Trophoblast cell (in vitro differentiated cells and primary cell): Measurements from ENCODE around the gene NCOA7.

ENCODE experiments used
- DNase-seq, 2 donors: peaks; one replicate each; pipeline ENCODE4 v3.0.0-alpha.2; 2016
- H2AFZ ChIP-seq: 2 replicates; pipeline ENCODE4 v1.6.1; 2013; ENCODE audit warnings: low read length, moderate library complexity, mild to moderate bottlenecking; ENCODE audit not compliant: insufficient read depth, poor library complexity
- H2AK5ac ChIP-seq: 2 replicates; pipeline ENCODE4 v1.6.1; 2013; ENCODE audit warnings: mild to moderate bottlenecking, low read length
- H2BK120ac ChIP-seq: 2 replicates; pipeline ENCODE4 v1.6.1; 2013; ENCODE audit warnings: low read length, mild to moderate bottlenecking, moderate library complexity; ENCODE audit not compliant: insufficient read depth, poor library complexity
- H2BK12ac ChIP-seq: 2 replicates; pipeline ENCODE4 v1.6.1; 2013; ENCODE audit warnings: mild to moderate bottlenecking, low read length, moderate library complexity
- H2BK5ac ChIP-seq: 2 replicates; pipeline ENCODE4 v1.6.1; 2013; ENCODE audit warnings: low read length, low read depth, moderate library complexity, mild to moderate bottlenecking; ENCODE audit not compliant: poor library complexity
- H3K14ac ChIP-seq: 2 replicates; pipeline ENCODE4 v1.6.1; 2013; ENCODE audit warnings: mild to moderate bottlenecking, low read length
- H3K18ac ChIP-seq: 2 replicates; pipeline ENCODE4 v1.6.1; 2013; ENCODE audit warnings: mild to moderate bottlenecking, low read length
- H3K23ac ChIP-seq: 2 replicates; pipeline ENCODE4 v1.6.1; 2013; ENCODE audit warnings: low read length
- H3K27ac ChIP-seq: 2 replicates; pipeline ENCODE4 v1.5.1; 2013; ENCODE audit warnings: low read depth, mild to moderate bottlenecking, inconsistent platforms, low read length, moderate library complexity
- H3K27me3 ChIP-seq: 2 replicates; pipeline ENCODE4 v1.6.1; 2013; ENCODE audit warnings: inconsistent platforms, mild to moderate bottlenecking, low read length, moderate library complexity; ENCODE audit not compliant: insufficient read depth
- H3K36me3 ChIP-seq, 2 experiments: 1 replicate in 1 of 2; 2 replicates in 1 of 2; pipeline ENCODE4 v1.6.1; 2013; ENCODE audit warnings: low read length in 2 of 2, mild to moderate bottlenecking in 2 of 2, moderate library complexity in 1 of 2; ENCODE audit not compliant: insufficient read depth in 2 of 2, control insufficient read depth in 1 of 2
- H3K4ac ChIP-seq: 2 replicates; pipeline ENCODE4 v1.6.1; 2013; ENCODE audit warnings: low read depth, mild to moderate bottlenecking, low read length, moderate library complexity
- H3K4me1 ChIP-seq, 2 experiments: 1 replicate in 1 of 2; 2 replicates in 1 of 2; pipeline ENCODE4 v1.6.1; 2013; ENCODE audit warnings: low read length in 2 of 2, mild to moderate bottlenecking in 2 of 2, moderate library complexity in 1 of 2; ENCODE audit not compliant: insufficient read depth in 2 of 2, control insufficient read depth in 1 of 2
- H3K4me2 ChIP-seq: 2 replicates; pipeline ENCODE4 v1.6.1; 2013; ENCODE audit warnings: inconsistent platforms, mild to moderate bottlenecking, low read length, moderate library complexity
- H3K4me3 ChIP-seq: 2 replicates; pipeline ENCODE4 v1.5.1; 2013; ENCODE audit warnings: mild to moderate bottlenecking, low read depth, low read length, inconsistent platforms
- H3K79me1 ChIP-seq: one replicate; pipeline ENCODE4 v1.6.1; 2013; ENCODE audit warnings: low read length
- H3K79me2 ChIP-seq: 2 replicates; pipeline ENCODE4 v1.6.1; 2013; ENCODE audit warnings: low read length, mild to moderate bottlenecking; ENCODE audit not compliant: control insufficient read depth, insufficient read depth, poor library complexity
- H3K9ac ChIP-seq: 2 replicates; pipeline ENCODE4 v1.6.1; 2013; ENCODE audit warnings: mild to moderate bottlenecking, low read length
- H3K9me3 ChIP-seq: 2 replicates; pipeline ENCODE4 v1.6.1; 2013; ENCODE audit warnings: low read depth, mild to moderate bottlenecking, control low read depth, inconsistent platforms, low read length; ENCODE audit not compliant: insufficient read depth
- H4K12ac ChIP-seq: 2 replicates; pipeline ENCODE4 v1.6.1; 2013; ENCODE audit warnings: low read depth, mild to moderate bottlenecking, low read length, moderate library complexity
- H4K8ac ChIP-seq: 2 replicates; pipeline ENCODE4 v1.6.1; 2013; ENCODE audit warnings: low read depth, mild to moderate bottlenecking, low read length, moderate library complexity
- H4K91ac ChIP-seq: one replicate; pipeline ENCODE4 v1.6.1; 2013; ENCODE audit warnings: low read depth, mild to moderate bottlenecking, low read length, moderate library complexity
- WGBS: extraction: QIAGEN DNeasy Blood & Tissue Kit; methylation state at CpG from one replicate; pipeline ENCODE4 v1.1.7; 2013; ENCODE audit warnings: missing lambda C conversion rate; ENCODE audit not compliant: insufficient read length, insufficient coverage; ENCODE audit errors: extremely low coverage; 5-methylcytosine and 5-hydroxymethylcytosine counted together

The NCOA7 gene

GRCh38 chr6:125852587-125852986 lies 61.8 kb downstream of the NCOA7 start:
- Histone ChIP-seq H3K23ac (no peak overlapping the region), H3K4me3 (no peak overlapping the region), H4K12ac (no peak overlapping the region), H4K8ac (no peak overlapping the region), H3K79me1 (no peaks in the 10 kb centered on the region), H4K91ac (no peak overlapping the region), H3K4ac (no peak overlapping the region), H3K14ac (no peak overlapping the region), H3K79me2 (no peaks in the 10 kb centered on the region), H2AK5ac (no peak overlapping the region), H3K9ac (no peak overlapping the region), H3K36me3 (peaks cover 0 to 1% of the 10 kb centered on the region in 2 experiments), H2BK120ac (no peak overlapping the region), H3K27ac (no peak overlapping the region), H3K4me2 (no peak overlapping the region), H3K9me3 (no peaks in the 10 kb centered on the region), H3K27me3 (no peaks in the 10 kb centered on the region), H2AFZ (no peak overlapping the region), H2BK5ac (no peak overlapping the region), H2BK12ac (no peak overlapping the region), H3K4me1 (no peaks in the 10 kb centered on the region), H3K18ac (no peak overlapping the region)
- WGBS, result no CpG with 5 or more reads among the region's 2 CpGs
- no peak for DNase-seq

- Histone ChIP-seq H3K4me1 (no peaks in the 10 kb centered on the region), H3K9me3 (no peaks in the 10 kb centered on the region), H3K23ac (no peak overlapping the region), H3K4me2 (no peak overlapping the region), H2BK120ac (no peak overlapping the region), H3K14ac (no peak overlapping the region), H3K4ac (no peak overlapping the region), H2AFZ (no peak overlapping the region), H2BK12ac (no peak overlapping the region), H3K36me3 (peaks cover 0 to 1% of the 10 kb centered on the region in 2 experiments), H2AK5ac (no peak overlapping the region), H2BK5ac (no peak overlapping the region), H3K27ac (no peak overlapping the region), H3K9ac (no peak overlapping the region), H3K79me2 (no peaks in the 10 kb centered on the region), H4K91ac (no peak overlapping the region), H4K12ac (no peak overlapping the region), H3K18ac (no peak overlapping the region), H3K27me3 (no peaks in the 10 kb centered on the region), H4K8ac (no peak overlapping the region), H3K79me1 (no peaks in the 10 kb centered on the region), H3K4me3 (no peak overlapping the region)
- DNase-seq, result no peak
- WGBS, result no CpG with 5 or more reads among the region's 1 CpG
Observed at GRCh38 chr6:125853168-125853567, 62.4 kb downstream of the NCOA7 start.

GRCh38 chr6:125853756-125854155 lies 63.0 kb downstream of the NCOA7 start:
- no peak overlapping the region for H3K14ac ChIP-seq
- H2BK5ac ChIP-seq, result no peak overlapping the region
- peaks cover 0 to 1% of the 10 kb centered on the region in 2 experiments for H3K36me3 ChIP-seq
- H3K23ac ChIP-seq, result no peak overlapping the region
- H3K18ac ChIP-seq, result no peak overlapping the region
- no peak overlapping the region for H2BK12ac ChIP-seq
- H3K79me1 ChIP-seq, result no peaks in the 10 kb centered on the region
- no peak overlapping the region for H4K91ac ChIP-seq
- WGBS, result no CpG with 5 or more reads among the region's 1 CpG
- no peaks in the 10 kb centered on the region for H3K79me2 ChIP-seq
- no peak overlapping the region for H2BK120ac ChIP-seq
- H3K4ac ChIP-seq, result no peak overlapping the region
- H3K4me2 ChIP-seq, result no peak overlapping the region
- no peak for DNase-seq
- H4K8ac ChIP-seq, result no peak overlapping the region
- H3K4me1 ChIP-seq, result no peaks in the 10 kb centered on the region
- no peaks in the 10 kb centered on the region for H3K9me3 ChIP-seq
- no peak overlapping the region for H2AK5ac ChIP-seq
- H3K27me3 ChIP-seq, result no peaks in the 10 kb centered on the region
- no peak overlapping the region for H3K9ac ChIP-seq
- H4K12ac ChIP-seq, result no peak overlapping the region
- no peak overlapping the region for H3K4me3 ChIP-seq
- H2AFZ ChIP-seq, result no peak overlapping the region
- no peak overlapping the region for H3K27ac ChIP-seq

GRCh38 chr6:125854355-125854754 lies 63.6 kb downstream of the NCOA7 start:
- Histone ChIP-seq H3K9me3 (no peaks in the 10 kb centered on the region), H2BK120ac (no peak overlapping the region), H3K4me1 (no peaks in the 10 kb centered on the region), H2BK12ac (no peak overlapping the region), H4K8ac (no peak overlapping the region), H4K91ac (no peak overlapping the region), H3K14ac (no peak overlapping the region), H3K9ac (no peak overlapping the region), H3K79me2 (no peaks in the 10 kb centered on the region), H3K4me3 (no peak overlapping the region), H3K18ac (no peak overlapping the region), H2AK5ac (no peak overlapping the region), H2AFZ (no peak overlapping the region), H2BK5ac (no peak overlapping the region), H3K4ac (no peak overlapping the region), H3K4me2 (no peak overlapping the region), H3K23ac (no peak overlapping the region), H3K27ac (no peak overlapping the region), H3K79me1 (no peaks in the 10 kb centered on the region), H4K12ac (no peak overlapping the region), H3K27me3 (no peaks in the 10 kb centered on the region), H3K36me3 (peaks cover 0 to 1% of the 10 kb centered on the region in 2 experiments)
- DNase-seq, result no peak
